CD4-positive, alpha-beta T cell treated with Interleukin-12 subunit alpha and Interleukin-12 subunit beta, for 1 hour (primary cell): ENCODE measurements around the gene FER1L5.
"Not testable (repeated sequence)": the region's sequence is repeated elsewhere in the genome, so short reads cannot be mapped to it uniquely, and the experiment has no call there.

Experiments used
- DNase-seq: peaks from one replicate; pipeline ENCODE4 v3.0.0-alpha.2; 2020

The FER1L5 gene

GRCh38 chr2:96637385-96638143, 5.0 kb upstream of the FER1L5 start:
- peak; percentile 84 for DNase-seq

GRCh38 chr2:96638144-96639121, 4.1 kb upstream of the FER1L5 start, which contains the start of gene KANSL3:
Gene KANSL3 (minus strand): TSS chr2:96638312. CDS start chr2:96637135, 1,177 bp downstream.
- peak; percentile 93 for DNase-seq

- no peak for DNase-seq
These were observed 5.1 kb downstream of the FER1L5 start for GRCh38 chr2:96647681-96648080.

GRCh38 chr2:96648306-96648930, 5.9 kb downstream of the FER1L5 start:
- no peak for DNase-seq

GRCh38 chr2:96649342-96649741, 6.8 kb downstream of the FER1L5 start:
- DNase-seq, result no peak

GRCh38 chr2:96651793-96652192, 9.2 kb downstream of the FER1L5 start:
- DNase-seq, result no peak

GRCh38 chr2:96654791-96655190, 12.2 kb downstream of the FER1L5 start:
- not testable (repeated sequence) for DNase-seq

GRCh38 chr2:96655526-96655925, 13.0 kb downstream of the FER1L5 start:
- DNase-seq, result no peak

- no peak for DNase-seq
These were observed 14.0 kb downstream of the FER1L5 start for GRCh38 chr2:96656540-96656939.

GRCh38 chr2:96661324-96661723, 18.8 kb downstream of the FER1L5 start:
- no peak for DNase-seq

GRCh38 chr2:96662360-96662759, 19.8 kb downstream of the FER1L5 start:
- no peak for DNase-seq

GRCh38 chr2:96663177-96663576, 20.6 kb downstream of the FER1L5 start:
- DNase-seq, result no peak

- DNase-seq, result no peak
These were observed 21.3 kb downstream of the FER1L5 start for GRCh38 chr2:96663829-96664228.

- no peak for DNase-seq
These were observed 21.9 kb downstream of the FER1L5 start for GRCh38 chr2:96664366-96664925.

- DNase-seq, result no peak
These were observed 22.6 kb downstream of the FER1L5 start for GRCh38 chr2:96665083-96665569.

- DNase-seq, result not testable (repeated sequence)
These were observed 23.2 kb downstream of the FER1L5 start for GRCh38 chr2:96665717-96666116.

GRCh38 chr2:96668771-96669170, 26.2 kb downstream of the FER1L5 start:
- no peak for DNase-seq

GRCh38 chr2:96669539-96670215, 27.1 kb downstream of the FER1L5 start:
- DNase-seq, result no peak

- no peak for DNase-seq
These were observed 37.3 kb downstream of the FER1L5 start for GRCh38 chr2:96679848-96680247.

GRCh38 chr2:96680561-96681141, 38.1 kb downstream of the FER1L5 start:
- DNase-seq, result no peak

- DNase-seq, result no peak
These were observed 39.0 kb downstream of the FER1L5 start for GRCh38 chr2:96681540-96681939.

- no peak for DNase-seq
These were observed 40.7 kb downstream of the FER1L5 start for GRCh38 chr2:96683307-96683706.
